HG03354 (cell line): ENCODE results near the gene TACR1.
"Not testable (repeated sequence)": the region's sequence is repeated elsewhere in the genome, so short reads cannot be mapped to it uniquely, and the experiment has no call there.

Experiments
- ATAC-seq: cut with Tn5 transposase; IDR thresholded peaks from one replicate; pipeline ENCODE4 v1.9.1; 2021; ENCODE audit warnings: mild to moderate bottlenecking; ENCODE audit not compliant: unreplicated experiment, poor library complexity, severe bottlenecking

The TACR1 gene

DNA sequence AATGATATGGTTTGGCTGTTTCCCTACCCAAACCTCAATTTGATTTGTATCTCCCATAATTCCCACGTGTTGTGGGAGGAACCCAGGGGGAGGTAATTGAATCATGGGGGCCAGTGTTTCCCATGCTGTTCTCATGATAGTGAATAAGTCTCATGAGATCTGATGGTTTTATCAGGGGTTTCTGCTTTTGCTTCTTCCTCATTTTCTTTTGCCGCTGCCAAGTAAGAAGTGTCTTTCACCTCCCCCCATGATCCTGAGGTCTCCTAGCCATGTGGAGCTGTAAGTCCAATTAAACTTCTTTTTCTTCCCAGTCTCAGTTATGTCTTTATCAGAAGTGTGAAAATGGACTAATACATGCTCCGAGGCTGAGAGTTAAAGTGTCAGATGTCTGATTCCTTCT lies 47.1 kb downstream of the TACR1 start:
- not testable (repeated sequence) for ATAC-seq

DNA sequence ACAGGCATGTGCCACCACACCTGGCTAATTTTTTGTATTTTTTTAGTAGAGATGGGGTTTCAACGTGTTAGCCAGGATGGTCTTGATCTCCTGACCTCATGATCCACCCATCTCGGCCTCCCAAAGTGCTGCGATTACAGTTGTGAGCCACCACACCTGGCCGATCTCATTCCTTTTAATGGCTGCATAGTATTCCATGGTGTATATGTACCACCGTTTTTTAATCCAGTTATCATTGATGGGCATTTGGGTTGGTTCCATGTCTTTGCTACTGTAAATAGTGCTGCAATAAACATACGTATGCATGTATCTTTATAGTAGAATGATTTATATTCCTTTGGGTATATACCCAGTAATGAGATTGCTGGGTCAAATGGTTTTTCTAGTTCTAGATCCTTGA lies 51.4 kb downstream of the TACR1 start:
- not testable (repeated sequence) for ATAC-seq

DNA sequence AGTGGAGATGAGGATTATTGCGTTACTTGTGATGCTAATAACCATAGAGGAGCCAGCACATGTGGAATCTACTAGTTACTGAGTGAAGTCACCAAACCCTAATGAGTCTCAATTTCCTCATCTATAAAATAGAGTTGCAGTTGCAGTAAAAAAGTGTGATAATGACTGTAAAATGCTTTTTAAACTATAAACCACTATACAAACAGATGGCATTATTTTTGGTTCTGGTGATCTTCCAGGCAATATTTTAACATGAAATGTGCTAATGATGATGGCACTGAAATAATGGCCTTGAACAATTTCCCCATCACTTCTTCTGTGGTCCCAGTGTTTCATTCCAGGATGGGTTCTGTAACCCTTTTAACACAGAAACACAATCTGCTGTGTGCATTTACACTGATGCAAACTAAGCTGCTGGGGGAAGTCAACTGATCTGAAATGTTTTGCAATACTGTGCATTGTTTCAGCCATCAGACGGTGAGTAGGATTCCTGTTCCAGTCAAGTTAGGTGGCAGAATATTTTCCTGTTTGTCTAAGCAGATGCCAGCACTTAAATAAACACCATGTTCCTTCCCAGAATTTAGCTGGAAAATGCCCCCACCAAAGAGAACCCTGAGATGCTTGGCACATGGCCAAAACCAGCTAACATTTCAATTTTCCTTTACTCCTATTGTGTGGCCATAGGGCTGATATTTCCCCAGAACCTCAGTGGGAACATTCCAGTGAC lies 52.6 kb downstream of the TACR1 start:
- no peak for ATAC-seq

DNA sequence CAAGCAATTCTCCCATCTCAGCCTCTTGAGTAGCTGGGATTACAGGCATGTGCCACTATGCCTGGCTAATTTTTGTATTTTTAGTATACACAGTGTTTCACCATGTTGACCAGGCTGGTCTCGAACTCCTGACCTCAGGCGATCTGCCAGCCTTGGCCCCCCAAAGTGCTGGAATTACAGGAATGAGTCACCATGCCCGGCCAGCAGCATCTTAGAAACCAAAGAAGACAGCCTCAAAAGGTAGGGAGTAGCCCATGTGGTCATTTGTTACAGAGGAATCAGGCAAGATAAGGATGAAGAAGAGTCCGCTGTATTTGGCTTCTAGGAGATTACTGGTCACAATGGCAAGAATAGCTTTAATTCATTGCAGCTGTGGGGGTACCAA lies 53.1 kb downstream of the TACR1 start:
- ATAC-seq: not testable (repeated sequence)

DNA sequence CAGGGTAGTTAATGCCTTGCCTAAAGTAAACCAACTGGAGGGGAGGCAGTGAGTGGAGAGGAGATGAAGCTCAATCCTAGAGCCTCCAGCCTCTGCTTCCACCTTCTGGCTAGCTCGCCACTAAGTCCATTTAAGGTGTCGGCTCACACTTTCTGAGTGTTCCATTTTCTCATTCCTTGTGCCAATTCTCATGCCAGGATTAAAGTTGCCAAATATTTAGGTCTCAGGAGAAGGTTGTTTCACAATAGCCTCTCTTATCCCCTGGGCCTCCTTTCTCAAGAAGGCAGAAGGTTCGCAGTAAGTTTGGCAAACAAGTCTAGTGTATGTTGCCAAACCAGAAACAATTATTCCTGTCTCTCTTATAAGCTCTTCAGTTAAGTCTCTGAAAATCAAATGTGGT lies 57.2 kb downstream of the TACR1 start:
- ATAC-seq: no peak

DNA sequence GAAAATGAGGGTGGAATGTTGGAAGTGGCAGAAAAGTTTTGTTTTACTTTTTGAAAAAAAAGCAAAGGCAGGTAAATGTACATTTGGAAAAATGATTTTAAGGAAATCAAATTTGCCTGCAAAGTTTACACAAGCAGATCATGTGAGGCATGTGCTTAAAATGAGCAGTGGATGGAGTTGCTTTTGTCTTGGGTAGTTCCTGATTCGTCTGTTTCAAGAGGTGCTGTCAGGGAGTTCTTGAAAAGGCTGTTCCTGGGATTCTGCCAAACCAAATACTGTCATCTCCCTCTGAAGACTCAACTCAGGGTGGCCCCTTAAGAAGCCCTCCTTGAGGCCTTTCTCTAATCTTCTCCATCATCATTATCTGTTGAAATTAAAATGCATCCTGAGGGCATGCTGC lies 59.0 kb downstream of the TACR1 start:
- no peak for ATAC-seq

DNA sequence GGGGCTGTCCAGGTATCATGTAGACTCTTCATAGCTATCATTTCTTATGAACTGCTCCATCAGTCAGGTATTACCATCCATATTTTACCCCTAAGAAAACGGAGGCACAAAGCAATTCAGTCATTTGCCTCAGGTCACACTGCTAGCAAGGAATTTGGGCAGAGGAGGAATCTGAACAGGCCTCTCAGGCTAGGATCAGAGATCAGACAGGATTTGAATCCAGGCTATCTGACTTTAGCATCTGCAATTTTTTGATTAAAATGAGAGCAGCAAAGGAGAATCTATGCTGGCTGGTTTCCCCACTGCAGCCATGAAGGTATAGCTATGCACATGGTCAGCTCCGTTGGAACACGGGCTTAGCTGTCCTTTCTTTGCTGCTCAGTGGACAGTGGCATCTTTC lies 60.1 kb downstream of the TACR1 start:
- ATAC-seq: no peak

DNA sequence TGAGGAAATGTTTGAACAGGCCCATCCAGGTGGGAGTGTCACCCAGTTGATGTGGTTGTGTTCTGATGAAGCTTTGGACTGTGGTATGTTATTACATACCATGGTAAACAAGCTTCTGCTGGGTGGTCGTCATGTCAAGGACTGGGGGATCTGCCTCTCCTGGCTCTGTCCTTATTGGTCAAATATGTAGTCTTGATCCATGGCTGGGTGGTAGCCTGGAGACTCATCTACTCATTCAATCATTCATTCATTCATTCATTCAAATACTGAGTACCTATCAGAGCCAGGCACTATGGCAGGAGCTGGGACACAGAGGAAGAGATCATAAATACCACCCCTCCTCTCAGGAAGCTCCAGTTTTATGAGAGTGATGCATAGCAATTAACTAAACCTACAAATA lies 60.8 kb downstream of the TACR1 start:
- no peak for ATAC-seq

DNA sequence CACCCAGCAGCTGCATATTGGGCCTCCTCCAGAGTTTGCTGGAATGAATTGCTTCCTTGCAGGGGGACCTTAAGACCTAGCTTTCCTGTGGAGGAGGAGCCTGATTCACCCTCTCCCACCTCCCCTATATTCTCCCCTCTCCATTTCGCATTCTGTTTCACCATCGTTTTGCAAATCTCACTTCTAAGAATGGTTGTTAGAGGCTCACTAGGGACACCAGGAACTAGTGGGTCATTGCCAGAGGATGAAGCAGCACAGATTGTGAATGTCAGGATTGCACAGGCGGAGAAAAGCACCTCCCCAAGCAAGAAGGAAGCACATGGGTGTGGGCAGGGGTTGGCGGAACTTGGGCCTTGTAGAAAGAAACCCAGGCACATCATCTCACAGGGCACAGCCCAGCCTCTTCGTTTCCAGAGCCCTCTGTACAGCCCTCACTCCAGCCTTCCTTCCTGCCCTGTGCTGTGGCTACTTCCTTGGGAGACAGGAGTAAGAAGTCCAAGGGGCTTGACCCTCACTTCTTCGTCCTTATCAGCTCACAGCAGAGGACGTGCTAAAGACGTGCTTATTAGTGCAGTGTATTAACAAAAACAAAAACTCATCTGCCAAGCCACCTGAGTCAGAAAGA lies 63.4 kb downstream of the TACR1 start:
- no peak for ATAC-seq

DNA sequence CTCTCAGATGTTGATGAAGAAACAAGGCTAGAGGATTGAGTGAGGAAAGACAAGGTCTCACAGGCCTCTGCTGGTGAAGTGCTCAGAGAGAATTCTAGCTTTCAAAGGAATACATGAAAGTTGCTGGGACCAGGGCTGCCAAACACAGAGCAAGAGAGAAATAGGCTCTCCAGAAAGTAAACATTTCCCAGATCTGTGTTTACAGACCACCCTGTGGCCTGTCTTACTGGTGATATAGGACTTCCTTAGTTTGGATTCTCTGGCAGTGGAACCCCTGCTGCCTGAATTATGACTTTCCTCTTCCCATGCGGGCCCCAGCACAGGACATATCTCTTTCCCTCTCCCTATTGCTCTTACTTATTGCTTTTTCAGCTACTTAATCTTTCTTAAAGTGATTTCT lies 64.5 kb downstream of the TACR1 start:
- no peak for ATAC-seq

DNA sequence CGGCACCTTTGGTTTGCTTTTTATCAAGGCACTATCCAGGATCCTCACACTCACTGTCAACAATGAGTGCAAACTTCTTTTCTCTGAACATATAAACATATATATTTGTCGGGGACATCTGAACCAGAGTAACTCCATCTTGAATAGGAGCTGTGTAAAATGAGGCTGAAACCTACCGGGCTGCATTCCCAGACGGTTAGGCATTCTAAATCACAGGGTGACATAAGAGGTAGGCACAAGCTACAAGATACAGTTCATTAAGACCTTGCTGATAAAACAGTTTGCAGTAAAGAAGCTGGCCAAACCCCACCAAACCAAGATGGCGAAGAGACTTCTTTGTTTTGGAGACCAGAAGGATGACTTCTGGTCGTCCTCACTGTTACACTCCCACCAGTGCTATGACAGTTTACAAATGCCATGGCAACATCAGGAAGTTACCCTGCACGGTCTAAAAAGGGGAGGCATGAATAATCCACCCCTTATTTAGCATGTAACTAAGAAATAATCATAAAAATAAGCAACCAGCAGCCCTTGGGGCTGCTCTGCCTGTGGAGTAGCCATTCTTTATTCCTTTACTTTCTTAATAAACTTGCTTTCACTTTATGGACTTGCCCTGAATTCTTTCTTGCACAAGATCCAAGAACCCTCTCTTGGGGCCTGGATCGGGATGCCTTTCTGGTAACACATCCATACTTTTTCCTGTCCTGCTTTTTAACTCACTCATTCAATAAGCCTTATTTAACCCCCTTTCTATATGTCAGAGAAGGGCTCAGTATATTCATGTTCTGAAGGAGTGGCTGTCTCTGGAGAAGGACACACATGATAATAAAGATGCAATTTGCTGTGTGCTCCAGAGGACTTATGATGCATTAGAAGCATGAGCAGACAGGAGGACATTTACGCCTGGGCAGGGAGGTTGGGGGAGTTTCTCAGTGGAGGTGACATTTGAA lies 65.4 kb downstream of the TACR1 start:
- ATAC-seq: no peak

DNA sequence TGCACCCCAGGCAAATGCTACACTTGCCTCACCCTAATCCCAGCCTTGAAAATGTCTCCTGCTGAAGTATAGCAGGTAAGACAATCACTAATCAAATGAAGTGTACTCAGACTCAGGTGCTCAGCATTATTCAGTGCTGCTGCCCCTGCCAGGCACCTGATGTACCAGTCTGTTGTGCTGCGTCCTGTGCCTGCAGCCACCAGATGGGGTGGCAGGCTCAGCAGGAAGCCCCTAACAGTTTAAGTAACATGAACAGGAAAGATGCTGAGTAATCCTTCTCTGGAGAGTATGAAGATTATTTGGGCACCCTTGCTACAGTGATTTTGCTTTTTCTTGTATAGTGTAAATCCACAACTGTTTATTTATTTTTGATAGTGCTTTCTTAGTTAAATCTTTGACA lies 69.1 kb downstream of the TACR1 start:
- ATAC-seq: no peak

DNA sequence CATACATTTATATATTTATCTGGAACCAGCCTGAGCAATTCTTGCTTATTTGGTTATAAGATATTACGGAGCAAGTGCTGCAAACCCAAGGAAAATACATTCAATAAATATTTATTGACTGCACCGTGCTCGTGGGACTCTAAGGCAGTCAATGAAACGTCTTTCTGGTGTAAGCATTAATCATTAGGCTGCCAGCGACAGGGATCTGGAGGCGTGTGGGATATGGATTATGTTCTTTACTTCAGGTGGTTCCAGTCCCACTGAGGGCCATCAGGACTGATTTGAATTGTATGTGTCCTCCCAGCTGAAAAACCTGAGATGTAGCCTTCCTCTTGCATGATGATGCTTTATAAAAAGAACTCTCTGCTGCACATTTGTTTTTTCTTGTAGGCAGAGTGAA lies 75.4 kb downstream of the TACR1 start:
- no peak for ATAC-seq

DNA sequence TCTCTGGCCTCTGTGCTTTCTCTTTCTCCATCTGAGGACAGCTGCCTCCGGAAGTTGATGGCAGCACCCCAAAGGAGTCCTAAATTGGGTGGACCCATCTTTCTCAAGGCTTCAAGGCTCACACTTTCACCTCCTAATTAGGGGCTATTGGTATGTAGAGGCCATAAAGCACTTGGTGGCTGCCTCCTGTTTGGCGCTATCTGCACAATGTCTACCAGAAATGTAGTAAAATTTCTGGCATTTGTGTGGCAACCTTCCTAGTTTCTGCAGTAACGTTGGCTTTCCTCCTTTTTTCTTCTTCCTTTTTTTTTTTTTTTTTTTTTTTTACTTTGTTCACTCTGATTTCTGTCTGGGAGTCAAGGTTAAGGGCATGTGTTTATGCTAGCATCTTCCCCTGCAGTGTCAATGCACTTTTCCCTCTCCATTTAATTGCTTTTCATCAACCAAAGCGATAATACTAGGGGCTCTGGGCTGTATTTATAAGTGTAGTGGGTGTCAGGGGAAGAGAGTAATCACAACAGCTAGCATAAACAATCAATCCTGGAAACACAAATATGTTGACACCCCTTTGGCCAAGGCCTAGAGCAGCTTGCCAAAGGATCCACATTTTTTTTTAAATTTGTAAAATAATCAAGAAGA lies 86.0 kb downstream of the TACR1 start:
- no peak for ATAC-seq

DNA sequence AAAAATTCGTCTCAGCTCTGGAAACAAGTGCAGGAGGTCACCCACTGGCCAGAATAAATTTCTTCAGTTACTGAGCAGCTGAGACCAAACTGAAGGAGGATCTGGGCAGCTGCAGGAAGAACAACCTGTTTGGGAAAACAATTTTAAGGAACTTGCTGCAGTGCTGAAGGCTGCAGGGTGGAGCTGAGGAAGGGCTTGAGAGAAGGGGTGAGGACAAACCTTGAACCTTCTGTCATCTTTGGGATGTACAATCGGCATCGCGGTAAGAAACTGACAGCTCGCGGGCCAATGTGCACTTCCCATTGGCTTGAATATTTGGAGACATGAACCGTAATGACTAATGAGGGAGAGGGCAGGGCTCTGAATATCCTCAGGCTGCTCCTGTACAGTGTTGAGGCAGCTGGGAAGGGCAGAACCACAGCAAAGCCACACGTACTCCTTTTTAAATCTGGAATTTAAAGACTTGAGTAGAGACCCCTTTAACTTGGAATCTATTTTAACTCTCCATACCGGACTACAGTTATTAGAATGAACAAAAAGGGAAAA lies 90.3 kb downstream of the TACR1 start:
- no peak for ATAC-seq

DNA sequence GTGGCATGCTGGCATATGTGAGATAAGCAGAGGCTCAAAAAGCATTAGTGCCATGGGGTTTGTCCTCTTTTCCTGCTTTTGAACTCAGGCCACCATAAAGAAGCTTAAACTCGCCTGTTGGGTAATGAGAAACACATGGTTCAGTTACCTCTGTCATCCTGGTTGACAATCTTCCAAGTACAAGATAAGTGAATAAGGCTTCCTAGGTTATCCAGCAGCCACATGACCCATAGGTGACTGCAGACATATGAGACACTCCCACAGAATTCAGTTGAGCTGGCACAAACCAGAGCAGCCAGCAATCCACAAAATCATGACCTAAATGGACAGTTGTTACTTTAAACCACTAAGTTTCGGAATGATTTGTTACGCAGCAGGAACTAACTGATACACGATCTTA lies 97.3 kb downstream of the TACR1 start:
- ATAC-seq: no peak

DNA sequence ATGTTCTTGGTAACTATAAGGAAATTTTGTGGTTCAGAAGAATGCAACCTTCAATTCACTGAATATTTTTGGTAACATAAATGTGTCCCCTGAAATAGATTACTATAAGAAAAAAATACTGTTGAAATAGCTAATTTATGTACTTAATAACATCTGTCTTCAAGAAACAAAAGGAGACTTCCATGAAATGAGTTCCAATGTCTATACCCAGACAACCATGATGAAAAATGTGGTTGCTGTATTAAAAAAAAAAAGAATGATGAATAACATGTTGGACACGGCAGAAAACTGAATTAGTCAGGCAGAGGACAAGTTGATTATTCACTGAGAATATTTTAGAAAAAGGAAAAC lies 98.5 kb downstream of the TACR1 start:
- ATAC-seq: no peak

DNA sequence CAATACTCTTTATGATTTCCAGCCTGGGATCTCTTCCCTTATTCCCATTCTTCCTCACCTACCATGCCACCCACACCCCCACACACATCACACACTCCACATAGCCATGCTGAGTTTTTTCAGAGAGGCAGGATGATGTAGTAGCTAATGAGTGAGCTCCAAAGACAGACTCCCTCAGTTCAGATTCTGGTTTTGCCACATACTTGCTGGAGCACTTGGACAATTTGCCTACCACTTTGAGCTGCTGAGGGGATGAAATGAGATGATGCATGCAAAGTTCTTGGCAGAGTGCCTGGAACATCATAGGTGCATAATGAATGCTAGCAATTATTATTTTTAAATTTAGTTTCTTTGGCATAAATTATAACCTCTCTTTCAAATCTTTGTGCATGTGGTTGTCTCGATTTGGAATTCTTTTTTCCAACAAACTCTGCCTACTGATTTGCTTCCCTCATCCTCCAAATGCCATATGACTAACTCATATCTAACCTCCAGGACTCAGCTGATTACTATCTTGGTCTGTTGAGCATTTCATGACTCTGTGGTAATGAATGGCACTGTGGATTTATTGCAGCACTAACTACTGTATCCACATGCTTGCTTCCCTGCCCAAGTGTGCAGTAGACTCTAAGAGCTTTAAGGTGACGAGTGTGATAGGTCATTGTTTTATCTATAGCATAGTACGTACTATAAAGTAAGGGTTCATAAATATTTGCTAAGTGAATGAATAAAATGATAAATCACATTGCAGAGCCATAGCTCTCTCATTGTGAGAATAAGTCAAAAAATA lies 99.1 kb downstream of the TACR1 start:
- no peak for ATAC-seq

DNA sequence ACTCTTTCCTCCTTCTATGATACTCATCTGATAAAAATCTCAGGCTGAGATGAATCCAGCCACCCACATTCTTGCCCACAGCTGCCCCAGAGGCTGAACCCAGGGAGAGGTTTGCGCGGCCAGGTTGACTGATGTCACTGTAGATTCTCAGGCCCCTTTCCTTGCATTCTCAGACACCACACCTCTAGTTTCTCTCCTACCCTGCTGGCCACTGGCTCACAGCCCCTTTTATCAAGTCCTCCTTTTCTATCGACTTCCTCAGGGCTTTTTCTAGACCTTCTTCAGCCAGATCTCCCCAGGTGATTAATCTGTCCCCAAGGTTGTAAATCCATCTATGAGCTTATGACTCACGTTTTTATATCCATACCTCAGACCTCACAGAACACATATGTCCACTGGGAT lies 99.8 kb downstream of the TACR1 start:
- no peak for ATAC-seq
